OCI-LY7 (cell line): Measurements from ENCODE around the gene IQSEC1. TPM values are rescaled to one million over a fixed set of nuclear protein-coding genes. Genes with fewer than 3 reads are reported as not detected.
"Not testable (repeated sequence)": the region's sequence is repeated elsewhere in the genome, so short reads cannot be mapped to it uniquely, and the experiment has no call there.

Experiments used
- BruUV-seq: library from RNA; stranded (reverse); fragments of 400-500 nt; replicated peaks from 2 replicates; lab custom pipeline; 2021; lab: Mats Ljungman, UMichigan
- CTCF ChIA-PET: fragments of 300-600 bp; sonication (Branson Sonifier 250); formaldehyde crosslinking; loops from one replicate; lab custom pipeline; 2022; ENCODE audit warnings: antibody characterized with exemption; ENCODE audit not compliant: unreplicated experiment; lab: Charles Lee
- POLR2A ChIA-PET: fragments of 300-600 bp; sonication (Branson Sonifier 250); formaldehyde crosslinking; loops from one replicate; lab custom pipeline; 2022; ENCODE audit warnings: antibody characterized with exemption; lab: Charles Lee
- DNase-seq: peaks from one replicate; pipeline ENCODE4 v3.0.0-alpha.2; 2015; ENCODE audit warnings: low spot score
- H2AFZ ChIP-seq: fragments of 200-600 bp; sonication (generic), shearing (Covaris generic); 2 replicates; pipeline ENCODE4 v1.6.1; 2014; ENCODE audit warnings: mild to moderate bottlenecking, antibody characterized with exemption, low read length, moderate library complexity
- H3K27ac ChIP-seq: fragments of 200-600 bp; sonication (generic); 2 replicates; pipeline ENCODE4 v1.5.1; 2014; ENCODE audit warnings: mixed run types, low read depth, mild to moderate bottlenecking, moderate library complexity, low read length, inconsistent platforms; ENCODE audit not compliant: poor library complexity, severe bottlenecking
- H3K36me3 ChIP-seq: fragments of 200-600 bp; sonication (generic); 2 replicates; pipeline ENCODE4 v1.6.1; 2014; ENCODE audit warnings: mild to moderate bottlenecking, antibody characterized with exemption, low read length, moderate library complexity, mixed read lengths; ENCODE audit not compliant: insufficient read depth
- H3K4me1 ChIP-seq: fragments of 200-600 bp; sonication (generic); 2 replicates; pipeline ENCODE4 v1.5.1; 2014; ENCODE audit warnings: mild to moderate bottlenecking, low read length; ENCODE audit not compliant: insufficient read depth, poor library complexity, severe bottlenecking
- H3K4me2 ChIP-seq: fragments of 200-600 bp; sonication (generic); 2 replicates; pipeline ENCODE4 v1.6.1; 2014; ENCODE audit warnings: mild to moderate bottlenecking, low read length
- H3K4me3 ChIP-seq: fragments of 200-600 bp; sonication (generic); 2 replicates; pipeline ENCODE4 v1.5.1; 2014; ENCODE audit warnings: mild to moderate bottlenecking, low read depth, low read length; ENCODE audit not compliant: poor library complexity, severe bottlenecking
- H3K79me2 ChIP-seq: fragments of 200-600 bp; sonication (generic); 2 replicates; pipeline ENCODE4 v1.6.1; 2016; ENCODE audit warnings: low read depth, mild to moderate bottlenecking, low read length, moderate library complexity, mixed read lengths; ENCODE audit not compliant: insufficient read depth
- H3K9me2 ChIP-seq: fragments of 200-600 bp; sonication (generic); 2 replicates; pipeline ENCODE4 v1.6.1; 2016; ENCODE audit warnings: mild to moderate bottlenecking, low read length, mixed read lengths; ENCODE audit not compliant: insufficient read depth
- H3K9me3 ChIP-seq: fragments of 200-600 bp; sonication (generic); 2 replicates; pipeline ENCODE4 v1.6.1; 2014; ENCODE audit warnings: mild to moderate bottlenecking, mixed run types, low read length, mixed read lengths
- H4K20me1 ChIP-seq: fragments of 200-600 bp; sonication (generic); 2 replicates; pipeline ENCODE4 v1.6.1; 2014; ENCODE audit warnings: mild to moderate bottlenecking, antibody characterized with exemption, low read length, moderate library complexity, mixed read lengths; ENCODE audit not compliant: insufficient read depth
- CTCF ChIP-seq: fragments of 200-600 bp; sonication (generic); conservative IDR thresholded peaks from 2 replicates; pipeline ENCODE4 v1.5.1; 2014; ENCODE audit warnings: mild to moderate bottlenecking, antibody characterized with exemption, low read length, moderate library complexity, mixed read lengths
- EZH2phosphoT487 ChIP-seq: fragments of 200-600 bp; sonication (generic); IDR thresholded peaks from 2 replicates; pipeline ENCODE4 v1.6.1; 2018; ENCODE audit warnings: low read depth, borderline replicate concordance, mild to moderate bottlenecking, mixed run types, antibody characterized with exemption, low read length, moderate library complexity, mixed read lengths
- intact Hi-C: fragments of 100-400 bp; cut with micrococcal nuclease; formaldehyde crosslinking; loops from one replicate; pipeline ENCODE4 v1.10.0; 2022; ENCODE audit not compliant: unreplicated experiment
- total RNA-seq, 2 experiments: library from RNA; depleted of rRNA in 1 of 2; stranded (reverse); fragments of >200 nt in 1 of 2; shearing (Covaris generic) in 1 of 2; gene quantifications; 2 replicates each; pipeline ENCODE4 v1.2.3, GENCODE V29; 2014 to 2022

Gene IQSEC1
- total RNA-seq, 2 experiments from 2014 or later = 25.2 to 70.1 TPM

GRCh38 chr3:12859840-12860239 is 213.4 kb downstream of the IQSEC1 start:
- no peak for TF ChIP-seq EZH2phosphoT487
- TF ChIP-seq CTCF = no peak
- Histone ChIP-seq H4K20me1 (no peaks in the 10 kb centered on the region), H3K4me3 (no peak overlapping the region), H3K9me2 (no peaks in the 10 kb centered on the region), H3K79me2 (no peaks in the 10 kb centered on the region), H3K9me3 (no peaks in the 10 kb centered on the region), H2AFZ (no peak overlapping the region), H3K4me2 (no peak overlapping the region), H3K36me3 (no peaks in the 10 kb centered on the region), H3K27ac (no peak overlapping the region), H3K4me1 (no peaks in the 10 kb centered on the region)
- POLR2A ChIA-PET = no interaction called here
- DNase-seq = no peak
- CTCF ChIA-PET = no interaction called here
- no TSS peak for BruUV-seq
- intact Hi-C loops = no loop called here

GRCh38 chr3:12856626-12857025 is 216.6 kb downstream of the IQSEC1 start:
- H3K36me3 ChIP-seq = no peaks in the 10 kb centered on the region
- no peak for TF ChIP-seq EZH2phosphoT487
- no peak for TF ChIP-seq CTCF
- ChIA-PET CTCF (no interaction called here), POLR2A (no interaction called here)
- H3K9me3 ChIP-seq = no peaks in the 10 kb centered on the region
- H3K4me1 ChIP-seq = no peaks in the 10 kb centered on the region
- no peaks in the 10 kb centered on the region for H4K20me1 ChIP-seq
- H3K79me2 ChIP-seq = no peaks in the 10 kb centered on the region
- DNase-seq = no peak
- H3K4me2 ChIP-seq = no peak overlapping the region
- no peak overlapping the region for H3K4me3 ChIP-seq
- intact Hi-C loops = no loop called here
- no peak overlapping the region for H2AFZ ChIP-seq
- no peak overlapping the region for H3K27ac ChIP-seq
- no TSS peak for BruUV-seq
- H3K9me2 ChIP-seq = no peaks in the 10 kb centered on the region

GRCh38 chr3:12854565-12854964 is 218.7 kb downstream of the IQSEC1 start:
- DNase-seq = no peak
- ChIA-PET POLR2A (interaction anchor here (0.9 kb wide), 1 partner anchor 8 kb away, joined by 3 read pairs; no protein-coding TSS in a partner anchor), CTCF (no interaction called here)
- TF ChIP-seq CTCF = no peak
- TF ChIP-seq EZH2phosphoT487 = no peak
- intact Hi-C loops = no loop called here
- Histone ChIP-seq H3K4me2 (no peak overlapping the region), H2AFZ (no peak overlapping the region), H3K79me2 (no peaks in the 10 kb centered on the region), H3K36me3 (no peaks in the 10 kb centered on the region), H3K9me2 (no peaks in the 10 kb centered on the region), H3K27ac (no peak overlapping the region), H3K4me1 (no peaks in the 10 kb centered on the region), H3K9me3 (no peaks in the 10 kb centered on the region), H3K4me3 (no peak overlapping the region), H4K20me1 (no peaks in the 10 kb centered on the region)
- no TSS peak for BruUV-seq

GRCh38 chr3:12853847-12854246 is 219.4 kb downstream of the IQSEC1 start:
- H3K4me2 ChIP-seq, H3K4me3 ChIP-seq, H3K79me2 ChIP-seq, intact Hi-C loops, DNase-seq, CTCF ChIA-PET, BruUV-seq, H3K27ac ChIP-seq, H3K36me3 ChIP-seq, POLR2A ChIA-PET, H4K20me1 ChIP-seq, H2AFZ ChIP-seq, H3K9me2 ChIP-seq, H3K9me3 ChIP-seq, H3K4me1 ChIP-seq: not testable (repeated sequence)
